GM21390 (cell line): ENCODE data around the gene CDCP1.

Experiments used
- ATAC-seq: cut with Tn5 transposase; IDR thresholded peaks from one replicate; pipeline ENCODE4 v1.9.1; 2021; ENCODE audit not compliant: unreplicated experiment

The CDCP1 gene

DNA sequence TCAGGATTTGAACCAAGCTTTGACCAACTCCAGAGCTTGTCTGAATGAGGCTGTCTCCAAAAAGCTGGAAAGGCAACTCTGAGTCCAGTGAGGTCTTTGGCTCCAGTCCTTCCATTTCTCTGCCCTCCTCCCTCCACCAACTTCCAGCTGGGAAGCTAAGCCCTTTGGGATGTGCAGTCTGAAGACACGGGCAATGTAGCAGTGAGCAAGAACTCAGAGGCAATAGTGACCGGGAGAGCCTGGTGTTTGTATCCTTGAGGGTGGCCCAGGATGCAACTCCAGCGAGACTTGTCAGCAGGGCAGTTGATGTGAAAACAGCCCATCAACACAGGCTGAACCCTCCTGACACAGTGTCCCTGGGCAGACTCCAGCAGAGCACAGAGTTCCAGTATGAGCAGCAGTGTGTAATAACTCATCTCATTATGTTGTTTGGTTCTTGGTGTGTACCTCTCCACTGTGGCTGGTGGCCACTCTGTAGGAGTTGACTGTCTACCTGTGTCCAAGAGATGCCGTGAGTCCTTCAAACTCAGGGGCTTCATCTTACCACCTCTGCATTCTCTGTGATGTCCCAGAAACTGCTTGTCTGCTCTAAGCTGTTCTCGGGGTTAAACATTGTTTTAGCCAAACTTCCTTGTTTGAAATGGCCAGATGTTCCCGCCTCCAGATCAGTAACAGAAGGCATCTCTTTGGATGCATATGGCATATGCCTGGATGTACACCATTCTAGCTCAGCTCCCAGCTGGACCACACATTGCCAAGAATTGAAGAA is 6.6 kb downstream of the CDCP1 start:
- ATAC-seq = no peak

DNA sequence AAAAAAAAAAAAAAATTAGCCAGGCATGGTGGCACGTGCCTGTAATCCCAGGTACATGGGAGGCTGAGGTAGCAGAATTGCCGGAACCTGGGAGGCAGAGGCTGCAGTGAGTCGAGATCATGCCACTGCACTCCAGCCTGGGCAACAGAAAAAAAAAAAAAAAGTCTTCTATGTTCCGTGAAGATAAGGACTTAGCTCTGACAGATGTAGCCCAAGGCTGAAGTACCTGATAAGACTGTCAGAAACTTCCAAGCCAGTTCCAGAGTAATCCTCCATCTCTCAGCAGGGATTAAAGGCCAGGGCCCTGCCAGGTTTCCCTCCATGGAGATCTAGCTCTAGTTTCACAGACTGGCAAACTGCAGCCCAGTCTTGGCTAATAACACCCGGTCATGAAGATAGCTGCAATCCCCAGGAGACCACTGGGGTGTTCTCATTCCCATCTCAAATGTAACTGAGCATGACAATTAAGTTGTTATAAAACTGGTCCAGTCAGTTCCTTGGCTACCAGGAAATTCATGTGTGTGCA is 8.5 kb downstream of the CDCP1 start:
- no peak for ATAC-seq

DNA sequence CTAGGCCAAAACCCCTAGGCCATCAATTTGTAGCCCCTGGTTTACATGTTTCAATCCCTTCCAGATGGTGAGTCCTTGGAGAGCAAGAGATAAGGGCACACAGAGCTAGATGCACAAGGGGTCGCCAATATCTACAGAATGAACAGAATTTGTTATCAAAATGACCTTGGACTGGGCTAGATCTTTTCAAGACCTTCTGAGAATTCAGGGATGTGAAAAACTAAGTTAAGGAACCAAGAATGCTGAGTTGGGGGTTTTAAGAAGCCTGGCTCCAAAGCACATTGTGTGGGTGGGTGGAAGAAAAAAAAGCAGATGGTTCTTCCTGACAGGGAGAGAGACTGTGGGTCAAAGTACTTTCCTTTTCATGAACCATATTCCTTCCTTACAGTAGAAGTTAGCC is 10.2 kb downstream of the CDCP1 start:
- no peak for ATAC-seq

DNA sequence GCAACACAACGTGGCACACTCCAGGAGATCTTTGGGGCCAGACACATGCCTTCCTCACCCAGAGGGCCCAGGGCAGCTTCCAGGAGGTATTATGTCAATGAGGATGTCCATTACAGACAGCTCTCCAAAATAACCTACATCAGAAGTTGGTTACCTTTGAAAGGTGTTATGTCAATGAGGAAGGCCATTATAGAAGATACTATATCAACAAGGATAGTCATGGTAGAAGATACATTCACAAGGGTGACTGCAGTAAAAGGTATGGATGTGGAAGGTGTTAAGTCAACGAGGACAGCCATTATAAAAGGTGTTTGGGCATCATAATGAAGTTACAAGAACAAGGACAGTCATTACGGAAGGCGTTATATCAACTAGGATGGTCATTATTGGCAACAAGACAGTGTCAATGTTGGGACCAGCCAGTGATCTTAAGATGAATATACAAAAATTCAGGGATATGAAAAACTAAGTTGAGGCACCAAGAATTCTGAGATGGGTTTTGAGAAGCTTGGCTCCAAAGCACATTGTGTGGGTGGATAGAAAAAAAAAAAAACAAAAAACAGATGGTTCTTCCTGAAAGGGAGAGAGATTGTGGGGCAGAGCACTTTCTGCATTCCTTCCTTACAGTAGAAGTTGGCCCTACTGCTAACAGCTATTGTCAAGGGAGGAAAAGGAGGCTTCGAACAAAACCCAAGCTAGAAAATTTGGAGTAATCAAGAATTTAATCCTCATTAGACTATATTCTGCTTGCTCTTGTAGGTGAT is 11.2 kb downstream of the CDCP1 start:
- no peak for ATAC-seq

DNA sequence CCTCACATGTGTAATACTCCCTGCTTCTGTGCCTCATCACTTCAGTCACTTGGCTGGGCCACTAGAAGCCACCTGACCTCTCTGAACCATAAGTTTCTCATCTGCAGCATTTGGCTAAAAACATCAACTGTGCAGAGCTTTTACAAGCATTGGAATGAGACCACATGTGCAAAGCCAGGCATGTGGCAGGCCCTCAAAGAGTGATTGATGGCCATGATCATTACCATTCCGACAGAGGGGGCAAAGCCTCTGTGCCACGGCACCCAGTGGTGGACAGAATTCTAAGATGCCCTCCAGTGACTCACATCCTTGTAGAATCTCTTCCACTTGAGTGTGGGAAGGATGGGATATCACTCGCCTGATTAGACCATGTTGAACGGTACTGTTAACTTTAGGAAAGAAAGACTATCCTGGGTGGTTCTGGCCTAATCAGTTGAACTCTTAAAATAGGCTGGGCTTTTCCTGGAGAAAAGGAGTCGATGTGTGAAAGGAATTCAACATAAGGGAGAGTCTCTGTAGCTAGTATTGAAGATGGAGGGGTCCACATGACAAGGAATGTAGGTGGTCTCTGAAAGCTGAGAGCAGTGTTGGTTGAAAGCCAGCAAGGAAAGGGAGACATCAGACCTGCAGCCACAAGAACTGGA is 13.5 kb downstream of the CDCP1 start:
- no peak for ATAC-seq

DNA sequence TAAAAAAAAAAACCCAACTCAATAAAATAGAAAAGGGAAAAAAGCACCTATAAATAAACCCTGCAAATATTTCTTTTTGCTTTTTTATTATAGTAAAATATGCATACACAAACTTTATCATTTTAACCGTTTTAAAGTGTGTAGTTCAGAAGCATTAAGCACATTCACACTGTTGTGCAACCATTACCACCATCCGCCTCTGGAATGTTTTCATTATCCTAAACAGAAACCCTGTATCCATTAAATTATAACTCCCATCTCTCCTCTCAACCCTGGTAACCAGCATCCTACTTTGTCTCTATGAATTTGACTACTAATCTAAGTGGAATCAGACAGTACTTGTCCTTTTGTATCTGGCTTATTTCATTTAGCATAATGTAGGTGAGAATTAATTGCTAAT is 15.0 kb downstream of the CDCP1 start:
- ATAC-seq = no peak

DNA sequence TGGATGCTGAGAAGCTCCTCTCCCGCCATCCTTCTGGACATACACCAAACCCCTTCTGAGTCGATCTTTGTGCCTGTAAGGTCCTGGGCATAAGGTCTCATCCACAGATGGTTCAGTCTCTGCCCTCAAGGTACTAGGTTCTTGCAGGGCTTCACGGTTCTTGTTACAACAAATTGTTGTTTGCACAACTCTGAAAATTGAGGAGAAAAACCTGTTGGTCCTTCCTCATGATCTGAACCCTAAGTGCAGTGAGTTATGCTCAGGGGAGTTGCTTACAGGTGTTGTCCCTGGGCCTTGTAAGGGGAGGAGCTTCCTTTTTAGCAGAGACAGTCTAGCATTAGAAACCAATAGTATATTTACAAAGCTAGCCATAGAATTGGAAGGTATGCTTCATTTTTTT is 15.7 kb downstream of the CDCP1 start:
- ATAC-seq = no peak

DNA sequence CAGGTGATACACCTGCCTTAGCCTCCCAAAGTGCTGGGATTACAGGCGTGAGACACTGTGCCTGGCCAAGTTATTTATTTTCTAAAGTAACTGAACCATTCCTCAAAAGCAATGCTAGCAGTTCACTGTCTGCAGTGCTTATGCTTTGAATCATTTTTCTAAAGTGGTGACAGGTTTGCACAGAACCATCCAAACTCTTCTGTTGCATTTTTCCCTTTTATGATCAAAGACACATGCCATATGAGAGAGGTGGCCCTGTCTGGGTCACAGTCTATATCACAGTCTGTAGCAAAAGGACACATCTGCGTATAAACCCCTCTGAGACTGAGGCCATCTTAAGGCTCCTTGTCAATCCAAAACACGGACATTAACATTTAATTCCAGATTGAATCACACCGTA is 17.2 kb downstream of the CDCP1 start:
- no peak for ATAC-seq

DNA sequence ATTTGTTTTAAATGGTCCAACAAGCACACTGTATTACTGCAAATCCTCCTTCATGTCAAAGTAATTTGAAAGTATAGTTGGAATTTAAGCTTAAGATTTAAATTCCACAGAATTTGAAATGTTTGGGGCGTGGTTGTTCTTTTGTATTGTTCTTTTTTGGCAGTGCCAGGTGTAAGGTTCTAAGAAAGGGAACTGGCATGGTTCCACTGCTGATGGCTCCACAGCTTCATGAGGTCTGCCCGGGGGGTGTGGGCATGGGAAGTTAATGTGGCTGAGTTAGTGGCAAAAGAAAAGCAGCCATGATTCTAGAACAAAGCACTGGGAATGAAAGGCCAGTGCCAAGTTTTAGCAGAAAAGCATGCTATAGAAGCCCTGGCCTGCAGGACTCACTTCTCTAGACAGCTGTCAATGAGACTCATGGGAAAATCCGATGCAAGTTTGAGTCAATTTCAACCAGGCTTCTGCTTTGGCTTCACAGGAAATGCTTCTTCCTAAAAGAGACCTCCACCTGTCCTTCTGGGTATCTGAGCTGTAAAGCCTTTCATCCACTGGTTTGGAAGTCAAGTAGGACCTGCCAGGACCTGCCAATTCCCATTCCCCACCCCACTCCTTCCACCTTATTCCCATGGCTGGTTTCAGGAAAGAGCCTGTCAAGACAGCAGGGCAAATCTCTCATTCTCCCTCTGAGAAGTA is 18.9 kb downstream of the CDCP1 start:
- ATAC-seq = no peak

DNA sequence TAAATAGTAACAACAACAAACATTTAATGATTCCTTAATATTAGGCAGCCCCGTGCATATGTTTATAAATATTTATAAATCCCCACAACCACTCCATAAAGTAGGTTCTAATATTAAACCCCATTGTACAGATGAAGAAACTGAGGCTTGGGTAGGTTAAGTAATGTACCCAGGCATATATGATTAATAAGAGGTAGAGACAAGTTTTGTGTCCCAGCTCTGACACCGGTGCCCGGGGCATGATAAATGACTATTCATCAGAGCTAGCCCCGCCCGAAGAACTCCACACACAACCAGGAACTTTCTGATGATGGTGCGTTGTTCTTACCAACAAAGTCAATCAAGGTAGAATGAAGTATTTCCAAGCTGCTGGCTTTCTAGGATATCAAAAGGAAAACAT is 19.4 kb downstream of the CDCP1 start:
- ATAC-seq = no peak

DNA sequence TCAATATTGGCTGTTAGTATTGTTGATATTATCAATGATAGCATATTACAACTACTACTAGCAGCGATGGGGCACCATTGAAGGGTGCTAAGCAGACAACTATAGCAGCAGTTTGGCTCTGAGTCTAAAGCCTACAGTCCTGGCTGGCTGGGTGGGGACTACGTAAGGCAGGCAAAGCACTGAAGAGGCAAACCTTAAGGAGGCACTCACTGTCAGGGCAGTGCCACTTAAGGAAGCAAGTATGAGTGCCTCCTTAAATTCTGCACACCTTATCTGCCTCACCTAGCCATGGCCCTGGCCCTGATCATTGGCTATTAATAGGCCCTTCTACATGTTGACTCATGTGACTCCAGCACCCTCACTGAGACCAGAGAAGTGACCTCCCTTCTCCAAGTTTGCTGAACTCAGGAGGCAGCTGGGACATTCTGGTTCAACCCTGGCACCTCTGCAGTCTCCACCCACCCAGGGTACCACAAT is 20.6 kb downstream of the CDCP1 start:
- no peak for ATAC-seq

DNA sequence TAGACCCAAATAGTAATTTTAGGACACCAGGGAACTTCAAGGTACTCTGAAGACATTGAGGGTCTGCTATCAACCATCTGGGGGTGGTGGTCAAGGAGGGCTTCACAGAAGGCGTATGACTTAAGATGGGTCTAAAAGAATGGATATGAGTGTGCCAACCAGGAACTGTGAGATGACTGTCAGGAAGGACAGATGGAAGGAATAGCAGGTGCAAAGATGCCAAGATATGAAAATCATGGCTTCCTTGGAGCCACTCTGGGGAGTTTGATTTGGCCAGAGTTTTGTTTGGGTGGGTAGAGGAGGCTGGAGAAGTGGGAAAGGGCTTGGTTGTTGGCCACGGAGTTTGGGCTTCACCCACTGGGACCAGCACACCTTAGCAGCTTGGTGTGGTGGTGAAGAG is 21.2 kb downstream of the CDCP1 start:
- ATAC-seq = no peak

DNA sequence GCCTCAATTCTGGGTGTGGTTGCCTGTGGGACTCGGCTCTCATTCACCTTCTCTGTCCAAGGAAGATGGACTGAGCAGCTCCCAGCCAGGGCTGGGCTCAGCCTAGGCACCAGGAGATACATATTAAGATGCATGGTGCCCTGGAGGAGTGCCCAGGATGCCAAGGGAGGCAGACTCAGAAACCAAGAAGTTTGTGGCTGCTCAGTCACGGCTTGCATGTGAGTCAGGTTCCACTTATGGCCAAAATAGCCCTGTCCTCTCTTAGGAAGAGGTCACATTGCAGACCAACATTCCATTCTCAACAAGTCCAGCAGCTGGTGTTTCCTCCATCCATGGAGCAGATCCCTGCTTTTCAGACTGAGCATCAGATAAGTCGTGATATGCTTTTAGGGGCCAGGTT is 21.8 kb downstream of the CDCP1 start:
- ATAC-seq = no peak

DNA sequence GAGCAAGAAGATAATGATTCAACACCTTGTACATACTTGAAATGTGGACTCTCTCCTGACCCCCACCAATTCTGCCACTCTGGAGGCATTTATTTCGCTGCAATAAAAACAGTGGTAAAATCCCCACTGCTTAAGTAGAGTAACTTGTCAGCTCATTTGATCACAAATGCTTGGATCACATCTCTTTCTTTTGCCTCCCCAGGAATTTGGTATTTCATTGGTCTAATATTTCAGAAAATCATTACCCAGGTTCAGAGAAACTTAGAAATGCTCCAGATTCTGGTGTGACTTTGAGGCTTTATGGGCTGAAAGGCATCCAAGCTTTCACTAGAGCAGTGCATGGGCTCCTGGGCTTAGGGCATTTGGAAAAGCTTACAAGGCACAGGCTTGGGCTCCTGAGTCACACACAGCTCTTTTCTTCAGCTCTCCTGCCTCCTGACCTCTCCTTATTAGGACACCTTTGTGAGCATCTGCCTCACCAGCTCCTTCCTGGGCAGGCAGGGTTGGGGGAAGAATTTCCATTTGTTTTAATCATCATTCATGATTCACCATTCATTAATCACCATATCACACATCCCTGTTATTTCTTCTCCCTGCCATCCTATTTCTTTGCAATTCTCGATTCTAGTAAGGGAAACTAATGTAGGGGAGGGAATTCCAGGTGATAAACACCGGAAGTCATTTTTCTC is 22.5 kb downstream of the CDCP1 start:
- ATAC-seq = no peak

DNA sequence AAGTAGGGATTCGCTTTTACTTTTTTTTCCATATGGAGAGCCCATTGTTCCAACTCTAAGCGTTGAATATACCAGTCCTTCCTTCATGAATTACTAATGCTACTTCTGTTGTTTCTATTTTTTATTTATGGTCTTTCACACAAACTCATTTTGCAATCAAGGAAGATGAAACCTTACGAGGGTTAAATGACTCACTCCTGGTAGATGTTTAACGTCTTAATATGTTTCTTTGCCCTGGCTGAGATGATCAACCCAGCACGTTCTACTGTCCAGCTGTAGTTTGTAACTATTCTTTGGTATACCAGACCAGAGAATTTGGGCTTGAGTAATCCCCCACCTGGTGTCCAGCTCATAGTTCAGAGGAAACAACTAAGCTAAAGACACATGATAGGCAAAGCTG is 23.1 kb downstream of the CDCP1 start:
- ATAC-seq = no peak

DNA sequence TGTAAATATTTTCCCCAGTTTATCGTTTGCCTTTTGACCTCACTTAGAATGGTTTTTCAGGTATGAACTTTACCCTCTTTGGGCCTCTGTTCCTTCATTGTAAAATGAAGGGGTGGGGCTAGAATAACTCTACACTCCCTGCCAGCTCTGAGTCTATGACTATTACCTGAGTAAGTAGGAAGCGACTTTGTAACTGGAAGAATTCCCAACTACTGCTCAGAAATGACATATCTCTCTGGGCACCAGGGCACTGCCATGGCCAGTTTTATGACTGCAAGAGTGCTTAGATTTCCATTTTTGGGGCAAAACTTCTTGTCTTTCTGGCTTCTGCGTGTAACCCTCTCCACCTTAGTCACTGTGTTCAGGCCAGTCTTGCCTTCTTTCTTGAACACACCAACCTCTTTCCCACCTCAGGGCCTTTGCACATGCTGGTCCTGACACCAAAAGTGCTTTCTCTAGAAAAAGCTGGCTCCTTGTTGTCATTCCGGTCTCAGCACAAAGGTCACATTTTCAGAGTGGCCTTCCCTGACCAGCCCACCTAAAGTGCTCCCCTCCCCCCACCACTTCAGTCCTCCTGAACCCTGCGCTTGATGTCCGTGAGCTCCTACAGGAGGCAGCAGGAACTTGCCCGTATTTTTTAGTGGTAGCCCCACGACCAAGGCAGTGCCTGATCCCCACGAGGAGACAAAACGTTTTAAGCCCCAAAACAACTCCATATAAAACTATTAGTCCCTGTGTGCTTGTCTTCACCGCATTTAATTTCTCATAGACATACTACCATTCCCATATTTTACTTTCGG is 25.6 kb downstream of the CDCP1 start:
- ATAC-seq = no peak

DNA sequence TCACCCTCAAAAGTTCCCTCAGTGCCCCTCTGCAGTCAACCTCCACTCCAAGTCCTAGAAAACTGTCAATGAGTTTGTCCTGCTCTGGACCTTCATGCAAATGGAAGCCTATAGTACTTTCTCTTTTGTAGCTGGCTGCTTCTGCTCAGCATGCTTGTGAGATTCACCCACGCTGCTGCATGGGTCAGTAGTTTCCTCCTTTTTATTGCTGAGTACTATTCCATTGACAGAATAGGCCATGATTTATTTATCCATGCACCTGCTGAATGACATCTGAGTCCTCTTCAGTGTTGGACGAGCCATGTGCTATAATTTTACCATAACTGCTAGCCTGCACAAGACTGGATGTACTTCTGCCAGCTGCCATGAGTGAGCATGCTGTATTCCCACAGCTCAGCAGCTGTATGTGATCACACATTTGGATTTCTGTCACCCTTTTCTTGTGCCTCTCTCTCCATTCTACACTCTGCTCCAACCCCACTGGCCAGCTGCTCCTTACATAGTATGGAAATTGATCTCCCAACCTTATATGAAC is 26.3 kb downstream of the CDCP1 start:
- ATAC-seq = no peak

DNA sequence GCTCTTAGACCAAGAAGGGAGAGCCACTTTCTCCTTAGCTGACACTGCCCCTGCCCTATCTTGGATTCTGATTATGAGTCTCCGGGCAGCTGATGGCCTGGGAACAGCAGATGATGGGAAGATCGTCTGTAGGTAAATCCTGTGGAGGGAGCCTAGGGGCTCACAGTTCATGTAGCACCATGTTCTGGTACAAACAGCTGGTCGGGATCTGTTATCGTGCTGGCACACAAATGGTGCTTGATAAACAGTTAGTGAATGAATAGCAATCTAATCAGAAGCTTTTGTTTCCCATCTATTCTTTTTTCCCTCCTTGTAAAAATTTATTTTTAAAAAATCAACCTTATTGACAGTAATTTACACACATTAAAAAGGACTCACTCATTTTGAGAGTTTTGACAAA is 26.8 kb downstream of the CDCP1 start:
- ATAC-seq = no peak

DNA sequence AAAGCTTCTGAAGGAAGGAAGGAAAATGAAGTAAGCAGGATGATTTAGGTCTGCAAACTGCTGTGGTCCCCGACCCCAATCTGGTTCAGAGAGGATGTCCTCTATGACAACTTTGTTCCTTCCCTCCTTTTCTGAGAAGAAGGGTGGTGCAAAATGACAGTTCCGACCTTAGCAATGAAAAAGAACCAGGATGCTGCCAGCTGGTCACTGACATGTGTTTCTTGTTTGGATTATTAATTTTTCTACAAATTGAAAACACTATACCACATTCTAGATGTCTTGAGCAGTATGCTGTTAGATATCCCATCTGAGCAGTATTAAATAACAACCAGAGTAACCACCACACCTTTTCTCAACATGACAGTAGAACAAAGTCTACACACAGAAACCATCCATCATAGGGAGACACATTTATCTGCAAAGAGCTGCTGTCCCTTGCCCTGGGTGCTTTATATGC is 27.5 kb downstream of the CDCP1 start:
- ATAC-seq = no peak
